ENCODE measurements around the gene OR5B3. TPM values are rescaled to one million over a fixed set of nuclear protein-coding genes. Genes with fewer than 3 reads are reported as not detected.

OR5B3 gene
- total and polyA plus RNA-seq, 9 of the 15 experiments (the other 6 are each of a cell fraction or from before 2014, with no cell fraction given), result not detected

- TF ChIP-seq SMAD4 (CRISPR knock-in tag; conservative IDR thresholded peaks at IDR 0.05) (no peak), EWSR1 (IDR thresholded peaks at IDR 0.05; ENCODE audit: borderline replicate concordance, low read depth, partially characterized antibody) (no peak), RBM25 (IDR thresholded peaks at IDR 0.05; ENCODE audit: low read depth, low read length, severe bottlenecking) (no peak)
Observed at GRCh38 chr11:58451585-58451984, 44.9 kb upstream of the OR5B3 start (continued).

DNA sequence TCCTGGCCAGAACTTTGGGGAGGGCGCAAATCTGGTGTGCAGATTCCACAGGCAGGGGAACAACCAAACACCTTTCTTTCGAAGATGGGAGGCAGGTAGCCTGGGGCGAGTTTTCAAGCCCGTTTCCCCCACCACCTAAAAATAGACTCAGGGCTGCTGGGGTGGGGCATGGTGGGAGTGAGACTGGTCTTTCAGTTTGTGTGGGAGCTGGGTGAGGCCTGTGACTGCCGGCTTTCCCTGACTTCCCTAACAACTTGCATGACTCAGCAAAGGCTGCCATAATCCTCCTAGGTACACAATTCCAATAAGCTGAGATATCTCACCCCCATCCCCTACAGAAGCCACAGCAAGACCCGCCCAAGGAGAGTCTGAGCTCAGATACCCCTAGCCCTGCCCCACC, 39.6 kb upstream of the OR5B3 start:
- FAIRE-seq (no peak), DNase-seq (ENCODE audit: extremely low read depth in 1 of 4, low spot score in 3 of 4) (peak in 2 of 4 experiments; percentile 6 to 49), ATAC-seq (peak; percentile 45)
- H3K9ac ChIP-seq (ENCODE audit: insufficient read depth in 1 of 2, low read depth in 2 of 2, low read length in 2 of 2), result no peak overlapping the region
- no peaks in the 10 kb centered on the region for H3K27me3 ChIP-seq (ENCODE audit: control insufficient read depth in 2 of 2, insufficient read depth in 2 of 2, low read length in 2 of 2)
- WGBS (ENCODE audit: insufficient coverage, low coverage, missing lambda C conversion rate), result 0% methylated on average over 4 of the region's 6 CpGs
- no peaks in the 10 kb centered on the region for H3K36me3 ChIP-seq (ENCODE audit: control insufficient read depth, insufficient read depth, low read length)
- peak overlapping the region; percentile 74 for H2AFZ ChIP-seq (ENCODE audit: low read depth, low read length)
- no peak overlapping the region for H3K4me2 ChIP-seq (ENCODE audit: insufficient read depth, low read length)
- no TSS peak for BruUV-seq (replicated peaks)
- in situ Hi-C loops (cut with MboI) (no loop called here), intact Hi-C loops (cut with micrococcal nuclease) (no loop called here)
- H4K20me1 ChIP-seq (replicated peaks; ENCODE audit: control insufficient read depth, insufficient read depth, low read length), result no peaks in the 10 kb centered on the region
- H3K79me2 ChIP-seq (ENCODE audit: control insufficient read depth, insufficient read depth, low read length), result no peaks in the 10 kb centered on the region
- H3K27ac ChIP-seq (ENCODE audit: extremely low read depth, low read depth, low read length), result 0 out of 3 replicates have a peak overlapping the region, but pooled peaks have one; percentile 33
- no peaks in the 10 kb centered on the region for H3K9me1 ChIP-seq (ENCODE audit: control insufficient read depth, insufficient read depth, low read length)
- no peak overlapping the region for H3K4me3 ChIP-seq
- no peaks in the 10 kb centered on the region; a peak in 1 of 5 replicates for H3K4me1 ChIP-seq (replicated peaks in 1 of 2; ENCODE audit: control insufficient read depth in 2 of 2, insufficient read depth in 2 of 2, low read length in 2 of 2)
- ChIA-PET POLR2A (no interaction called here), CTCF (ENCODE audit: low intra/inter-chr PET ratio) (no interaction called here)
- no peaks in the 10 kb centered on the region for H3K9me3 ChIP-seq (replicated peaks; ENCODE audit: control insufficient read depth, insufficient read depth, low read depth, low read length)
- TF ChIP-seq BACH1 (tag; IDR thresholded peaks at IDR 0.05) (peak; percentile 21; the same call in 1 of the 2 replicates), ZNF165 (CRISPR knock-in tag; IDR thresholded peaks at IDR 0.05; ENCODE audit: borderline replicate concordance) (no peak), C11orf30 (IDR thresholded peaks at IDR 0.05; ENCODE audit: low read depth) (peak; percentile 68), ZFP36 (IDR thresholded peaks at IDR 0.05; ENCODE audit: low read depth, low read length, partially characterized antibody) (peak; percentile 61), NR2C1 (IDR thresholded peaks at IDR 0.05) (no peak), NR2C1 (tag; IDR thresholded peaks at IDR 0.05) (no peak), POLR2AphosphoS5 (IDR thresholded peaks at IDR 0.05; ENCODE audit: control insufficient read depth, insufficient read depth, low read depth, low read length) (no peak), MAFK (IDR thresholded peaks at IDR 0.05; ENCODE audit: low read length) (peak; percentile 56; the same call in 1 of the 2 replicates), MAFF (IDR thresholded peaks at IDR 0.05; ENCODE audit: low read length) (peak; percentile 70), MAFG (tag; conservative IDR thresholded peaks at IDR 0.05) (peak; percentile 51), MEF2A (IDR thresholded peaks at IDR 0.05; ENCODE audit: control insufficient read depth, low read depth, low read length) (peak; percentile 16; the same call in 1 of the 2 replicates), SIRT6 (IDR thresholded peaks at IDR 0.05; ENCODE audit: low read depth, low read length) (no peak), ZNF316 (IDR thresholded peaks at IDR 0.05) (peak; percentile 66; the same call in 1 of the 2 replicates), BHLHE40 (IDR thresholded peaks at IDR 0.05; ENCODE audit: low read length) (no peak), BDP1 (IDR thresholded peaks at IDR 0.05; ENCODE audit: insufficient read depth, insufficient read length) (no peak), NFE2L1 (tag; IDR thresholded peaks at IDR 0.05; ENCODE audit: borderline replicate concordance, low read depth) (peak; percentile 27; the same call in 1 of the 2 replicates)
- TF ChIP-seq, protein P1, sequence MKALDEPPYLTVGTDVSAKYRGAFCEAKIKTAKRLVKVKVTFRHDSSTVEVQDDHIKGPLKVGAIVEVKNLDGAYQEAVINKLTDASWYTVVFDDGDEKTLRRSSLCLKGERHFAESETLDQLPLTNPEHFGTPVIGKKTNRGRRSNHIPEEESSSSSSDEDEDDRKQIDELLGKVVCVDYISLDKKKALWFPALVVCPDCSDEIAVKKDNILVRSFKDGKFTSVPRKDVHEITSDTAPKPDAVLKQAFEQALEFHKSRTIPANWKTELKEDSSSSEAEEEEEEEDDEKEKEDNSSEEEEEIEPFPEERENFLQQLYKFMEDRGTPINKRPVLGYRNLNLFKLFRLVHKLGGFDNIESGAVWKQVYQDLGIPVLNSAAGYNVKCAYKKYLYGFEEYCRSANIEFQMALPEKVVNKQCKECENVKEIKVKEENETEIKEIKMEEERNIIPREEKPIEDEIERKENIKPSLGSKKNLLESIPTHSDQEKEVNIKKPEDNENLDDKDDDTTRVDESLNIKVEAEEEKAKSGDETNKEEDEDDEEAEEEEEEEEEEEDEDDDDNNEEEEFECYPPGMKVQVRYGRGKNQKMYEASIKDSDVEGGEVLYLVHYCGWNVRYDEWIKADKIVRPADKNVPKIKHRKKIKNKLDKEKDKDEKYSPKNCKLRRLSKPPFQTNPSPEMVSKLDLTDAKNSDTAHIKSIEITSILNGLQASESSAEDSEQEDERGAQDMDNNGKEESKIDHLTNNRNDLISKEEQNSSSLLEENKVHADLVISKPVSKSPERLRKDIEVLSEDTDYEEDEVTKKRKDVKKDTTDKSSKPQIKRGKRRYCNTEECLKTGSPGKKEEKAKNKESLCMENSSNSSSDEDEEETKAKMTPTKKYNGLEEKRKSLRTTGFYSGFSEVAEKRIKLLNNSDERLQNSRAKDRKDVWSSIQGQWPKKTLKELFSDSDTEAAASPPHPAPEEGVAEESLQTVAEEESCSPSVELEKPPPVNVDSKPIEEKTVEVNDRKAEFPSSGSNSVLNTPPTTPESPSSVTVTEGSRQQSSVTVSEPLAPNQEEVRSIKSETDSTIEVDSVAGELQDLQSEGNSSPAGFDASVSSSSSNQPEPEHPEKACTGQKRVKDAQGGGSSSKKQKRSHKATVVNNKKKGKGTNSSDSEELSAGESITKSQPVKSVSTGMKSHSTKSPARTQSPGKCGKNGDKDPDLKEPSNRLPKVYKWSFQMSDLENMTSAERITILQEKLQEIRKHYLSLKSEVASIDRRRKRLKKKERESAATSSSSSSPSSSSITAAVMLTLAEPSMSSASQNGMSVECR (CRISPR knock-in tag; IDR thresholded peaks at IDR 0.05), result no peak

Data from K562 (cell line).